ENCODE measurements around the gene SEMA3E.
"Not testable (repeated sequence)": the region's sequence is repeated elsewhere in the genome, so short reads cannot be mapped to it uniquely, and the experiment has no call there.

Gene SEMA3E

GRCh38 chr7:83575436-83575835 lies 73.5 kb downstream of the SEMA3E start:
- in situ Hi-C loops (cut with HindIII; ENCODE audit: low pct_unique_long_range_greater_than_20kb, low sequenced_read_pairs), result no loop called here
- TF ChIP-seq JUND (IDR thresholded peaks at IDR 0.05; ENCODE audit: low read depth), result no peak
- no peak for DNase-seq (ENCODE audit: low read depth in 1 of 2, low spot score in 1 of 2)

DNA sequence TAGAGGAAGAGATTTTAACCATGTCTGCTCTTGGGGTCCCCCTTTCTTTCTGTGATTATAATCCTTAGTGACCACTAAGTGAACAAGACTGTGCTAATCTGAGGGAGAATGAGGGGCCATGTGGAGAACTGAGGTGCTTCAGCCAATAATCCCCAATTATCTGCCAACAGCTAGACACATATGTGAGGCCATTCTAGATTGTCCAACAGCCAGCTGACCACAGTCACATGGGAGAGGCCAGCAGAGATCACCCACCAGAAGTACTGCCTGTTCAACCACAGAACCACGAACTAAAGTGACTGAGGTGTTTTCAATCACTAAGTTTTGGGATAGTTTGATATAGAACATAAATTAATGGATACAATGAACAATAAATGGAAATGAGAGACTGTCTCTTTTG lies 74.3 kb downstream of the SEMA3E start:
- TF ChIP-seq JUND (IDR thresholded peaks at IDR 0.05; ENCODE audit: low read depth), result no peak
- in situ Hi-C loops (cut with HindIII; ENCODE audit: low pct_unique_long_range_greater_than_20kb, low sequenced_read_pairs), result no loop called here
- no peak for DNase-seq (ENCODE audit: low read depth in 1 of 2, low spot score in 1 of 2)

DNA sequence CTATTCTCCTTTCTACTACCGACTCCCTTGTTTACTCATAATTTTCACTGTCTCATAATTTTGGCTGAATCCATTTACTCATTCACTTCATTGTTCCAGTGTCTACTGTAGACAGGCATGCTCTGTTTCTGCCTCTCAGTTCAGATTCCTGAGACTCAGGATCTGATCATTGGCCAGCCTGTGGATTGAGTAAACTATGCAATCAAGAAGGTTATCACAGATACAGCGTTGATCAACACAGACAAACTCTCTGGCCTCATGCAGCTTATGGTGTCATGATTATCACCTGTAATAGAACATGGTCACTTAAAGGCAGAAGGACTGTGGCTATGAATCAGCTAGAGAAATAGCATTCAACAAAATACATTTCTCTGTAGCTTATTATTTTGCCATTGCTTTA lies 86.0 kb downstream of the SEMA3E start:
- no peak for DNase-seq (ENCODE audit: low read depth in 1 of 2, low spot score in 1 of 2)
- no peak for TF ChIP-seq JUND (IDR thresholded peaks at IDR 0.05; ENCODE audit: low read depth)
- in situ Hi-C loops (cut with HindIII; ENCODE audit: low pct_unique_long_range_greater_than_20kb, low sequenced_read_pairs), result no loop called here

GRCh38 chr7:83562289-83562688 lies 86.7 kb downstream of the SEMA3E start:
- DNase-seq (ENCODE audit: low read depth in 1 of 2, low spot score in 1 of 2), result no peak
- TF ChIP-seq JUND (IDR thresholded peaks at IDR 0.05; ENCODE audit: low read depth), result no peak
- in situ Hi-C loops (cut with HindIII; ENCODE audit: low pct_unique_long_range_greater_than_20kb, low sequenced_read_pairs), result no loop called here

GRCh38 chr7:83559887-83560286 lies 89.1 kb downstream of the SEMA3E start:
- in situ Hi-C loops (cut with HindIII; ENCODE audit: low pct_unique_long_range_greater_than_20kb, low sequenced_read_pairs), result no loop called here
- DNase-seq (ENCODE audit: low read depth in 1 of 2, low spot score in 1 of 2), result no peak
- no peak for TF ChIP-seq JUND (IDR thresholded peaks at IDR 0.05; ENCODE audit: low read depth)

- DNase-seq (ENCODE audit: low read depth in 1 of 2, low spot score in 1 of 2); in situ Hi-C loops (cut with HindIII; ENCODE audit: low pct_unique_long_range_greater_than_20kb, low sequenced_read_pairs): not testable (repeated sequence)
Observed at GRCh38 chr7:83552556-83552955, 96.4 kb downstream of the SEMA3E start.

DNA sequence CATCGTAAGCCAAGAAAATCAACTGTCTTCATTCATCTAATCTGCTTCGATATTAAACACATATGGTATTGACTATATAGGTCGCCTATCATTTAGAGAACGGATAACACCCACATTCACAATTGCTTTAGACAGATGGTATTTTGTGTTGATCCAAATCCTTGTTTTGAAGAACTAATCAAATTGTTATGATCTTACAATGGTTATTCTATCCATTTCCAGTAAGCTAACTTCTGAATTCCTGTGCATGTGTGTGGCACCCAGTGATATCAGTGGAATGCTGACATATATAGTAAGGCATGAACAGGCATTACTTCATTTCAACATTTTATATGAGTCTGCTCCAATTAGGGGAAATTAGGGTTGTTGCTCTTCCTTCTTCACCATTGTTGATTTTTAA lies 98.8 kb downstream of the SEMA3E start:
- DNase-seq (ENCODE audit: low read depth in 1 of 2, low spot score in 1 of 2), result no peak

DNA sequence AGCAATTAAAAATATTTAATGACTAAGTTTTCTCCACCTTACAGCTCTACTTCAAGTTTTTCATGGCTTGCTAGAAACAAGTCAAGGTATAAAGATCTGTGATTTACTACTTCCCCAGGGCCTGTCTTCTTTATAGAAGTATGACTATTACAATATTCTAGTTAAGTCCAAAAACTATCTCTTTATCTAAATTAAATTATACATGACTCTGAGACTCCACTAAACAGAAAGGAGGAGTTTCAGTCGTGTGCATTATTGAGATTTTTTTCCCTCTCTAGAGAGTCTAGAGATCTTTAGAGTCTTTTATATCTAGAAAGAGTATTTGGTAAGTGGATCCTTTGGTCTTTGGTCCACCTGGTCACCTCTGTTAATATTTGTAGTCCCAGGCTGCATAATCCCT lies 100.7 kb downstream of the SEMA3E start:
- in situ Hi-C loops (cut with HindIII; ENCODE audit: low pct_unique_long_range_greater_than_20kb, low sequenced_read_pairs), result no loop called here
- no peak for DNase-seq (ENCODE audit: low read depth in 1 of 2, low spot score in 1 of 2)
- TF ChIP-seq JUND (IDR thresholded peaks at IDR 0.05; ENCODE audit: low read depth), result no peak

More for the DNA sequence above, 98.8 kb downstream of the SEMA3E start:
- no peak for TF ChIP-seq JUND (IDR thresholded peaks at IDR 0.05; ENCODE audit: low read depth)
- in situ Hi-C loops (cut with HindIII; ENCODE audit: low pct_unique_long_range_greater_than_20kb, low sequenced_read_pairs), result no loop called here

DNA sequence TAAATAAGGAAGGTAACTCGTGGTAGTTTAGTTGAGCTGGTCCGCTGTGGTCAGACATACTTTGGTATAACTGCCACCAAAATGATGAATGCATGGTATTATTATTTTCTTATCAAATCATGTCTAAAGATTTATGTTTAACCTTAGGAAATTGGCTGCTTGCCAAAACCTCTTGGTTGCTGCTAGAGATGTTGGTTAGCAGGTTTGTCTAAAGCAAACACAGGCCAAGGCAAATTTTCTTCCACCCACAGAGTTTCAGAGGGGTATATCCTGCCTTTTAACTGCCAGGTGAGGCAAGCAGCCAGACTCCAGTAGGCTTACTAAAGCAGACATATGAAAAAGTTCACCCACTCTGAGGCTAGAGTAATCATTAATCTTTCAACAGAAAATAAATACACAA lies 101.4 kb downstream of the SEMA3E start:
- in situ Hi-C loops (cut with HindIII; ENCODE audit: low pct_unique_long_range_greater_than_20kb, low sequenced_read_pairs), result no loop called here
- TF ChIP-seq JUND (IDR thresholded peaks at IDR 0.05; ENCODE audit: low read depth), result no peak
- peak; percentile 10 to 66 for DNase-seq (ENCODE audit: low read depth in 1 of 2, low spot score in 1 of 2)

DNA sequence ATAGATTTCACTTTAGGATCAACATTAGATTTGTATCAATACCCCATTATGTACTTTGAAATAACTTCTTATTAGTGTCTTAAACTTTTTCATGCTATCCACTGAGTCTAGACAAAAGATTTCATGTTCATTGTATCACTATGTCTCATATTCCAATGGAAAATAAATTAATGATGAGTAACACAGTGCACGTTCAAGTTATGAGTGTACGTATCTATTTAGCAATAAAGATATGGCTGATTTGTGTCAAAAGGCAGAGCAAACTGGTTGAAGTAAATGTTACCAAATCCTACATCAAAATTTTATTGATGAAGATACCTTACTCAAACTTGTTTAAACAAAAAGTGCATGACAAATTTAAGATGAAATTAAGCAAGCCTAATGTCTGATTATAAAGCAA lies 102.4 kb downstream of the SEMA3E start:
- TF ChIP-seq JUND (IDR thresholded peaks at IDR 0.05; ENCODE audit: low read depth), result no peak
- in situ Hi-C loops (cut with HindIII; ENCODE audit: low pct_unique_long_range_greater_than_20kb, low sequenced_read_pairs), result no loop called here
- no peak for DNase-seq (ENCODE audit: low read depth in 1 of 2, low spot score in 1 of 2)

GRCh38 chr7:83541187-83541960 lies 107.6 kb downstream of the SEMA3E start:
- DNase-seq (ENCODE audit: low read depth in 1 of 2, low spot score in 1 of 2), result no peak
- TF ChIP-seq JUND (IDR thresholded peaks at IDR 0.05; ENCODE audit: low read depth), result no peak
- in situ Hi-C loops (cut with HindIII; ENCODE audit: low pct_unique_long_range_greater_than_20kb, low sequenced_read_pairs), result no loop called here

DNA sequence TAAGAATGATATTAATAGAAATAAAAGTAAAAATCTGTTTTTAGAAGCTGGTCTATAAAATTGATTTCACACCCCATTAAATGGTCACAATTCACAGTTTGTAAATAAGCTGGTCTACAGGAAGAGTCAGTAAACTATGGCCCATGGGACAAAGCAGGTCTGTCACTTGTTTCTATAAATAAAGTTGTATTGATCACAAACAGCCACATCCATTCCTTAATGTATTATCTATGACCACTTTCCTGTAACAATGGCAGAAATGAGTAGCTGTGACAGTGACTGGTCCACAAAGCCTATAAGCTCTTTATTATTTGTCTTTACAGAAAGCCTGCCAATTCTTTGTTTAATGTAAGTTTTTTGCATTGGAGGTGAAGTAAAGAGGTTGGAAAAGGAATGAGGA lies 114.5 kb downstream of the SEMA3E start:
- no peak for DNase-seq (ENCODE audit: low read depth in 1 of 2, low spot score in 1 of 2)
- TF ChIP-seq JUND (IDR thresholded peaks at IDR 0.05; ENCODE audit: low read depth), result no peak
- in situ Hi-C loops (cut with HindIII; ENCODE audit: low pct_unique_long_range_greater_than_20kb, low sequenced_read_pairs), result no loop called here

DNA sequence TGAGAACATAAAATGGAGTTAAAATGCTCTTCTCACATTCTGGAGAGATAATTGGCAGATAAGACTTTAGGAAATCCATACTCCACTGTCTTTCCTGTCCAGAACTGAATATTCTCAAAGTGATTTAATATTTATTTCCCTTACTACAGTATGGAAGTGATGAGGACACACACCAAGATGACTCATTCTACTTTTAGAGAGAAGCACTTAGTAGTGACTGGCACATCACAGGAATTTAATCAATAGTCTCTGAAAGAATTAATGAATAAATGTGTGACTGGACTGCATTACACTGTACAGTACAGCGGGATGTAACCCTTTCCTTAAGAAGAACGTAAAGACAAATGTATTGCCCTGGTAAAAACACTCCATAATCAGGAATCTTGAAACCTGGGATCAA lies 116.7 kb downstream of the SEMA3E start:
- no peak for TF ChIP-seq JUND (IDR thresholded peaks at IDR 0.05; ENCODE audit: low read depth)
- DNase-seq (ENCODE audit: low read depth in 1 of 2, low spot score in 1 of 2), result no peak
- in situ Hi-C loops (cut with HindIII; ENCODE audit: low pct_unique_long_range_greater_than_20kb, low sequenced_read_pairs), result no loop called here

DNA sequence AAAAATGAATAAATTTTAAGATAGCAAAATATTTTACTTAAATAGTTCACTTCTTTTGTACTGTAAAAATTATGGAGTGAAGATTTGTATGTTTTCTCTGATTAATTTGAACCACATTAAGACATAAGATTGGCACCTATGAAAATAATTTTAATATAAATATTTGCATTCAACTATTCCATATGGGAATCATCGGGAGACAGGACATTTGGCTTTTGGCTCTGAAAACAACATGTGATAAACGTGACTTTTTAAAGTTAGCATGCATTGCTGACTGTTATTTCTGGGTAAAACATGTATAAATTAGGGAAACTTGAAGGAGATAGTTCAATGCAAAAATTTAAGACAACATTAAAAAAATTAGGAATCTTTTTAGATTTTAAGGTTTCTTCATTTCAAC lies 117.2 kb downstream of the SEMA3E start:
- no peak for DNase-seq (ENCODE audit: low read depth in 1 of 2, low spot score in 1 of 2)
- in situ Hi-C loops (cut with HindIII; ENCODE audit: low pct_unique_long_range_greater_than_20kb, low sequenced_read_pairs), result no loop called here
- TF ChIP-seq JUND (IDR thresholded peaks at IDR 0.05; ENCODE audit: low read depth), result no peak

Measured in T47D (cell line).